GM18520 (cell line): ENCODE results near the gene TEDC2.

ENCODE experiments used
- ATAC-seq: cut with Tn5 transposase; IDR thresholded peaks from one replicate; pipeline ENCODE4 v1.9.1; 2021; ENCODE audit not compliant: unreplicated experiment

TEDC2 gene

GRCh38 chr16:2511128-2511800, 51.4 kb downstream of the TEDC2 start:
- ATAC-seq, result no peak

DNA sequence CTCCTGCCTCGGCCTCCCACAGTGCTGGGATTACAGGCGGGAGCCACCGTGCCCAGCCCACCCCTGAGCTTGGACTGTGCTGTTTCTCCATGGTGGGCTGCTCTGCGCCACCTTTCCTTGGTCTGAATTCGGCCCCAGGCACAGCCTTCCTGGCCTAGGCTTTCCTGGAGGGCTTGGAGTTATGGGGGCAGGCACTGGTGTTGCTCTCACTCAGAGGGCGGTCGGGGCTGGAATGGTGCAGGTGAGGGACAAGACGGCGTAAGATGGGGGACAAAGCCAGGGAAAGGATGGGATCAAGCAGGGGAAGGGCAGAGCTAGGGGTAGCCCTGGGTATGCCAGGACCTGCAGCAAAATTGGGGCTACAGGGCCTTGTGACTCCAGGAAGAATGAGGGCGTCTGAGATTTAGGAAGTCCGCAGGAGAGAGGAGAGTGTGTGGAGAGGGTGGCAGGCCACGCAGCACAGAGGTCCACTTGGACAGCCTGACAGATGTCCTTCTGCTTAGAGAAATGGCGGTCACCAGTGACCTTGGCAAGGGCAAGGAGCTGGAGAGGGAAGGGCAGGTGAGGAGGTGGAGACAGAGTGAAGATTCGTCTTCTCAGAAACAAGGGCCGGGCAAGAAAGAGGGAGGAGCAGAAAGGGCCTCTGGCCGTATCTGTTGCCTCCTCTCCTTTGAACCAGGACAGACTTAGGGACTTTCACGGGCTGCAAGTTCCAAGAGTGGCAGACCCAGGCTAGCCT, 52.3 kb downstream of the TEDC2 start:
- ATAC-seq, result no peak

DNA sequence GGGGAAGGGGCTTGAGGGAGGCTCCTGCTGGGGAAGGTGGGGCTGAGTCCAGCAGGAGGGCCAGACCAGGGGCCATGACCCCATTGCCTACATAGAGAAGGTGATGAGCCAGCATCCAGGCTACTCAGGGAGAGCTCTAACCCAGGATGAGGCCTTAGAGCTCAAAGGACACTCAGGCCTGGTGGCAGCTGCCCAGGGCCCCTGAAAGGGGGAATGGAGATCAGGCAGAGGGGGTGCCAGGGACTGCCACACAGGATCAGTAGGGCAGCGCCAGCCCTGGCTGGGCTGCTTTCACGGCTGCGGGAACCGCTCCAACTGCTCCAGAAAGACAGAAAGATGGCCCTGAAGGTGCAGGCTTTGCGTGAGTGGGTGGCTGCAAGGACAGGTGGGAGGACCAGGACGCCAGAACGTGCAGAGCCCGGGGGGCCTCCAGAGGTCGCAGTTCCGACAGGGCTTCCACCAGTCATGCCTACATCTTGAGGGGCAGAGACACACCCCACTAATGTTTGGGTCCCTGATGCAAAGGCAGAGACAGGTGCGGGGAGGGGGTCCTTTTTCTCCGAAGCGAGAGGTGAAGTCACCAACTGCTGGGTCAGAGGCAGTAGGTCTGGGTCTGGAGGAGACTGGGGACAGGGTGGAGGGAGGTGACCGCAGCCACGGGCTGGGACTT, 53.0 kb downstream of the TEDC2 start:
- ATAC-seq, result no peak

DNA sequence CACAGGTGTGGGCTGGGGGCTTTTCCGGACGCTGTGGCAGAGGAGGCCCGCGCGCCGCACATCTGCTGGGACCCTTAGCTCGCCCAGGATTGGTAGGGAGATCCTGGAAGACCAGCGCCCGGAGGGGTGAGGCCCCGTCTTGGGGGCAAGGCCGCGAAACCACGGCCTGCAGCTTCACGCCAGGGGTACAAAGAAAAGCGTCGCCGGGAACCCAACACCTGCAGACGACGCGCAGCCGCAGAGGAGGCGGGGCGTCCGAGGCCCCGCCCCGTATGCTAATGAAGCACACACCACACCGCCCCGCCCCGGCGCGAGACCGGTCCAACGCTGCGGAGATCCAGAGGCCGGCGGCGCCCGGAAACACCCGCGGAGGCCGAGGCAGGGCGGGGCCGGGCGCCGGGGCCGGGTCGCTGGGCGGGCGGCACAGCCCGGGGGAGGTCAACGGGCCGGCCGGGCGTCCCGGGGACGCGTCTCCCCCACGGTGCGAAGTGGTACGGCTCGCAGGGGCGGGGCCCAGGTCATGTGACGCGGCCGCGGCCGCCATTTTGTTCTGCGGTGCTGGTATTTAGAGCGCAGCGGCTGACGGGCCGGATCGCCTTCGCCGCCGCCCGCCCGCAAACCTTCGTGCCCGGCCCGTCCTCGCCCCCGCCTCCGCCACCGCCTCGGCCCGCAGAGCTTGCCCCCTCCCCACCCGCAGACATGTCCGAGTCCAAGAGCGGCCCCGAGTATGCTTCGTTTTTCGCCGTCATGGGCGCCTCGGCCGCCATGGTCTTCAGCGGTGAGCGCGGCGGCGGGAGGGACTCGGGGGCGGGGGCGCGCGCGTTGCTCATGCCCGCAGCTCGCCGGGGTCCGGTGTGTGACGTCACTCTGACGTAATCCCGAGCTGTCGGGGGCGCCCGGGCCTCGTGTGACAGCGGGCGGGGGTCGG, 53.8 kb downstream of the TEDC2 start, which contains the start of gene ATP6V0C:
ATP6V0C (plus strand) TSS at position 548 of the 928 bp plus-strand sequence; CDS start at position 700, 152 bp downstream.
- peak; percentile 62 for ATAC-seq
